HepG2 (cell line): ENCODE measurements around the gene SEC14L1. TPM values are rescaled to one million over a fixed set of nuclear protein-coding genes. Genes with fewer than 3 reads are reported as not detected.

Source experiments
- CENPX ChIP-seq: sonication (generic); formaldehyde crosslinking; IDR thresholded peaks from 2 replicates; pipeline ENCODE4 v1.9.0; 2021; ENCODE audit warnings: mild to moderate bottlenecking, missing genetic modification reagents, moderate library complexity
- IRX3 ChIP-seq: sonication (generic); formaldehyde crosslinking; IDR thresholded peaks from 2 replicates; pipeline ENCODE4 v1.8.1; 2023; ENCODE audit warnings: mild to moderate bottlenecking, low read depth, missing genetic modification reagents, borderline replicate concordance
- ISX ChIP-seq: sonication (generic); formaldehyde crosslinking; conservative IDR thresholded peaks from 2 replicates; pipeline ENCODE4 v1.5.0; 2020; ENCODE audit warnings: missing genetic modification reagents
- MXI1 ChIP-seq: IDR thresholded peaks from 3 replicates; pipeline ENCODE4 v1.6.1; 2012; ENCODE audit warnings: low read depth, low read length, inconsistent platforms, borderline replicate concordance
- NCOR1 ChIP-seq: fragments of 200-600 bp; sonication (generic); IDR thresholded peaks from 2 replicates; pipeline ENCODE4 v1.7.0; 2017; ENCODE audit warnings: antibody characterized with exemption, low read length, borderline replicate concordance
- NFRKB ChIP-seq: fragments of 450-650 bp; IDR thresholded peaks from 2 replicates; pipeline ENCODE4 v1.6.1; 2017
- PCBP2 ChIP-seq: fragments of 200-400 bp; formaldehyde crosslinking; optimal IDR thresholded peaks from 2 replicates; pipeline ENCODE3; 2018; ENCODE audit warnings: low read length, low read depth; ENCODE audit not compliant: poor library complexity, severe bottlenecking
- PITX1 ChIP-seq: sonication (generic); formaldehyde crosslinking; IDR thresholded peaks from 2 replicates; pipeline ENCODE4 v1.5.1; 2020; ENCODE audit warnings: mild to moderate bottlenecking, missing genetic modification reagents
- PRPF4 ChIP-seq: fragments of 200-400 bp; formaldehyde crosslinking; IDR thresholded peaks from 2 replicates; pipeline ENCODE4 v1.6.1; 2016; ENCODE audit warnings: low read length, low read depth; ENCODE audit not compliant: poor library complexity, severe bottlenecking
- RAD21 ChIP-seq: fragments of 450-650 bp; formaldehyde crosslinking; IDR thresholded peaks from 2 replicates; pipeline ENCODE4 v1.5.0; 2020; ENCODE audit warnings: mild to moderate bottlenecking
- RFX5 ChIP-seq: IDR thresholded peaks from 2 replicates; pipeline ENCODE4 v1.6.1; 2011; ENCODE audit warnings: low read depth, low read length, improper control_type of control experiment
- RXRB ChIP-seq: IDR thresholded peaks from 2 replicates; pipeline ENCODE4 v1.6.1; 2016; ENCODE audit warnings: borderline replicate concordance, missing genetic modification reagents, missing compliant biosample characterization
- THYN1 ChIP-seq: sonication (generic); formaldehyde crosslinking; IDR thresholded peaks from 2 replicates; pipeline ENCODE4 v1.8.1; 2023; ENCODE audit warnings: low read depth, mild to moderate bottlenecking, moderate library complexity, missing genetic modification reagents, borderline replicate concordance
- ZFP36L1 ChIP-seq: sonication (generic); formaldehyde crosslinking; IDR thresholded peaks from 2 replicates; pipeline ENCODE4 v1.8.0; 2022; ENCODE audit warnings: mild to moderate bottlenecking, missing genetic modification reagents, moderate library complexity
- ZFP62 ChIP-seq: sonication (generic); formaldehyde crosslinking; IDR thresholded peaks from 2 replicates; pipeline ENCODE4 v1.4.0; 2020; ENCODE audit warnings: missing genetic modification reagents
- ZNF136 ChIP-seq: sonication (generic); formaldehyde crosslinking; IDR thresholded peaks from 2 replicates; pipeline ENCODE4 v1.8.1; 2022; ENCODE audit warnings: low read depth, mild to moderate bottlenecking, moderate library complexity, missing genetic modification reagents
- ZNF225 ChIP-seq: sonication (generic); formaldehyde crosslinking; IDR thresholded peaks from 2 replicates; pipeline ENCODE4 v1.4.0; 2020; ENCODE audit warnings: mild to moderate bottlenecking, missing genetic modification reagents
- ZNF335 ChIP-seq: sonication (generic); formaldehyde crosslinking; IDR thresholded peaks from 2 replicates; pipeline ENCODE4 v1.4.0; 2020; ENCODE audit warnings: missing genetic modification reagents
- ZNF33A ChIP-seq: sonication (generic); formaldehyde crosslinking; IDR thresholded peaks from 2 replicates; pipeline ENCODE4 v1.5.1; 2020; ENCODE audit warnings: missing genetic modification reagents, mild to moderate bottlenecking, moderate library complexity, borderline replicate concordance
- ZNF34 ChIP-seq: sonication (generic); formaldehyde crosslinking; IDR thresholded peaks from 2 replicates; pipeline ENCODE4 v1.4.0; 2020; ENCODE audit warnings: mild to moderate bottlenecking, missing genetic modification reagents, borderline replicate concordance
- ZNF598 ChIP-seq: sonication (generic); formaldehyde crosslinking; IDR thresholded peaks from 2 replicates; pipeline ENCODE4 v1.5.1; 2020; ENCODE audit warnings: mild to moderate bottlenecking, missing genetic modification reagents, borderline replicate concordance
- ZNF607 ChIP-seq: sonication (generic); formaldehyde crosslinking; IDR thresholded peaks from 2 replicates; pipeline ENCODE4 v1.5.1; 2020; ENCODE audit warnings: missing genetic modification reagents, mild to moderate bottlenecking, borderline replicate concordance
- ZNF644 ChIP-seq: IDR thresholded peaks from 2 replicates; pipeline ENCODE4 v1.6.1; 2016; ENCODE audit warnings: low read depth
- ZNF792 ChIP-seq: IDR thresholded peaks from 2 replicates; pipeline ENCODE4 v1.6.1; 2016
- ZNF878 ChIP-seq: sonication (generic); formaldehyde crosslinking; IDR thresholded peaks from 2 replicates; pipeline ENCODE4 v1.8.1; 2023; ENCODE audit warnings: mild to moderate bottlenecking, missing genetic modification reagents, moderate library complexity
- polyA plus RNA-seq, 8 experiments: library from polyadenylated mRNA; depleted of rRNA in 3 of 8; stranded (reverse) in 7 of 8; unstranded in 1 of 8; fragments of >200 nt; fragmentation: Illumina TruSeq in 4 of 8; extraction: Trizol in 4 of 8; gene quantifications; 2 replicates each; pipeline versions ENCODE4 v1.2.1 to v1.2.3, GENCODE V29; 2011 to 2016; ENCODE audit warnings: low read depth in 4 of 8, missing spikeins in 1 of 8, mixed read lengths in 1 of 8; ENCODE audit not compliant: insufficient read depth in 1 of 8
- total RNA-seq, 5 experiments: library from RNA; depleted of rRNA; stranded (reverse); fragments of >200 nt; fragmentation: Illumina TruSeq; extraction: Trizol; gene quantifications; 2 replicates each; pipeline ENCODE4 v1.2.3, GENCODE V29; 2016; ENCODE audit warnings: low read depth in 1 of 5
- TF ChIP-seq, protein P1 (sequence below), 2 experiments: IDR thresholded peaks; 2 replicates each; pipeline ENCODE4 v1.6.1; 2011 to 2012; ENCODE audit warnings: low read length in 2 of 2, borderline replicate concordance in 1 of 2, low read depth in 1 of 2, mild to moderate bottlenecking in 1 of 2, moderate library complexity in 1 of 2
- TF ChIP-seq, protein P2 (sequence below): sonication (generic); formaldehyde crosslinking; conservative IDR thresholded peaks from 2 replicates; pipeline ENCODE4 v1.4.0; 2020; ENCODE audit warnings: missing genetic modification reagents

Gene SEC14L1
- total and polyA plus RNA-seq, 2 of the 13 experiments (the other 11 are each of a cell fraction or from before 2014, with no cell fraction given) = 26.3 to 43.9 TPM

GRCh38 chr17:77101521-77102410 is 39.0 kb upstream of the SEC14L1 start (continued):
- TF ChIP-seq, protein P1, sequence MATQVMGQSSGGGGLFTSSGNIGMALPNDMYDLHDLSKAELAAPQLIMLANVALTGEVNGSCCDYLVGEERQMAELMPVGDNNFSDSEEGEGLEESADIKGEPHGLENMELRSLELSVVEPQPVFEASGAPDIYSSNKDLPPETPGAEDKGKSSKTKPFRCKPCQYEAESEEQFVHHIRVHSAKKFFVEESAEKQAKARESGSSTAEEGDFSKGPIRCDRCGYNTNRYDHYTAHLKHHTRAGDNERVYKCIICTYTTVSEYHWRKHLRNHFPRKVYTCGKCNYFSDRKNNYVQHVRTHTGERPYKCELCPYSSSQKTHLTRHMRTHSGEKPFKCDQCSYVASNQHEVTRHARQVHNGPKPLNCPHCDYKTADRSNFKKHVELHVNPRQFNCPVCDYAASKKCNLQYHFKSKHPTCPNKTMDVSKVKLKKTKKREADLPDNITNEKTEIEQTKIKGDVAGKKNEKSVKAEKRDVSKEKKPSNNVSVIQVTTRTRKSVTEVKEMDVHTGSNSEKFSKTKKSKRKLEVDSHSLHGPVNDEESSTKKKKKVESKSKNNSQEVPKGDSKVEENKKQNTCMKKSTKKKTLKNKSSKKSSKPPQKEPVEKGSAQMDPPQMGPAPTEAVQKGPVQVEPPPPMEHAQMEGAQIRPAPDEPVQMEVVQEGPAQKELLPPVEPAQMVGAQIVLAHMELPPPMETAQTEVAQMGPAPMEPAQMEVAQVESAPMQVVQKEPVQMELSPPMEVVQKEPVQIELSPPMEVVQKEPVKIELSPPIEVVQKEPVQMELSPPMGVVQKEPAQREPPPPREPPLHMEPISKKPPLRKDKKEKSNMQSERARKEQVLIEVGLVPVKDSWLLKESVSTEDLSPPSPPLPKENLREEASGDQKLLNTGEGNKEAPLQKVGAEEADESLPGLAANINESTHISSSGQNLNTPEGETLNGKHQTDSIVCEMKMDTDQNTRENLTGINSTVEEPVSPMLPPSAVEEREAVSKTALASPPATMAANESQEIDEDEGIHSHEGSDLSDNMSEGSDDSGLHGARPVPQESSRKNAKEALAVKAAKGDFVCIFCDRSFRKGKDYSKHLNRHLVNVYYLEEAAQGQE (IDR thresholded peaks at IDR 0.05; ENCODE audit: borderline replicate concordance in 1 of 2, low read depth in 1 of 2, low read length in 2 of 2) = no peak
- TF ChIP-seq MXI1 = peak; percentile 14; the same call in 1 of the 3 replicates
- no peak for TF ChIP-seq ZNF34 (CRISPR knock-in tag)
- TF ChIP-seq RFX5 = no peak
- TF ChIP-seq PRPF4 = no peak
- TF ChIP-seq THYN1 (CRISPR knock-in tag) = no peak
- TF ChIP-seq ZNF792 (CRISPR knock-in tag) = no peak
- no peak for TF ChIP-seq IRX3 (CRISPR knock-in tag)
- TF ChIP-seq ZFP62 = no peak
- TF ChIP-seq, protein P2, sequence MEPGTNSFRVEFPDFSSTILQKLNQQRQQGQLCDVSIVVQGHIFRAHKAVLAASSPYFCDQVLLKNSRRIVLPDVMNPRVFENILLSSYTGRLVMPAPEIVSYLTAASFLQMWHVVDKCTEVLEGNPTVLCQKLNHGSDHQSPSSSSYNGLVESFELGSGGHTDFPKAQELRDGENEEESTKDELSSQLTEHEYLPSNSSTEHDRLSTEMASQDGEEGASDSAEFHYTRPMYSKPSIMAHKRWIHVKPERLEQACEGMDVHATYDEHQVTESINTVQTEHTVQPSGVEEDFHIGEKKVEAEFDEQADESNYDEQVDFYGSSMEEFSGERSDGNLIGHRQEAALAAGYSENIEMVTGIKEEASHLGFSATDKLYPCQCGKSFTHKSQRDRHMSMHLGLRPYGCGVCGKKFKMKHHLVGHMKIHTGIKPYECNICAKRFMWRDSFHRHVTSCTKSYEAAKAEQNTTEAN = no peak
- TF ChIP-seq PCBP2 = no peak
- no peak for TF ChIP-seq ZNF33A (CRISPR knock-in tag)
- TF ChIP-seq ZFP36L1 (CRISPR knock-in tag) = no peak
- TF ChIP-seq PITX1 (CRISPR knock-in tag) = peak; percentile 41; the same call in 1 of the 2 replicates
- no peak for TF ChIP-seq ZNF335 (CRISPR knock-in tag)
- TF ChIP-seq ZNF644 (CRISPR knock-in tag) = no peak
- TF ChIP-seq ZNF598 = no peak
- no peak; the same call in 1 of the 2 replicates for TF ChIP-seq ZNF878 (CRISPR knock-in tag)
- TF ChIP-seq ZNF136 (CRISPR knock-in tag) = no peak
- TF ChIP-seq ZNF225 = no peak
- TF ChIP-seq NCOR1 = no peak
- 0 out of 2 replicates have a peak, but pooled peaks have one; percentile 53 for TF ChIP-seq ZNF607
- TF ChIP-seq NFRKB = no peak
- TF ChIP-seq RXRB = peak; percentile 42
- no peak for TF ChIP-seq RAD21 (CRISPR knock-in tag)
- no peak for TF ChIP-seq CENPX (CRISPR knock-in tag)
- no peak for TF ChIP-seq ISX (CRISPR knock-in tag)
